ENCODE data around the gene ZNF236.
"Not testable (repeated sequence)": the region's sequence is repeated elsewhere in the genome, so short reads cannot be mapped to it uniquely, and the experiment has no call there.

GRCh38 chr18:76967299-76967698, 144.9 kb downstream of the ZNF236 start:
- TF ChIP-seq, protein P1, sequence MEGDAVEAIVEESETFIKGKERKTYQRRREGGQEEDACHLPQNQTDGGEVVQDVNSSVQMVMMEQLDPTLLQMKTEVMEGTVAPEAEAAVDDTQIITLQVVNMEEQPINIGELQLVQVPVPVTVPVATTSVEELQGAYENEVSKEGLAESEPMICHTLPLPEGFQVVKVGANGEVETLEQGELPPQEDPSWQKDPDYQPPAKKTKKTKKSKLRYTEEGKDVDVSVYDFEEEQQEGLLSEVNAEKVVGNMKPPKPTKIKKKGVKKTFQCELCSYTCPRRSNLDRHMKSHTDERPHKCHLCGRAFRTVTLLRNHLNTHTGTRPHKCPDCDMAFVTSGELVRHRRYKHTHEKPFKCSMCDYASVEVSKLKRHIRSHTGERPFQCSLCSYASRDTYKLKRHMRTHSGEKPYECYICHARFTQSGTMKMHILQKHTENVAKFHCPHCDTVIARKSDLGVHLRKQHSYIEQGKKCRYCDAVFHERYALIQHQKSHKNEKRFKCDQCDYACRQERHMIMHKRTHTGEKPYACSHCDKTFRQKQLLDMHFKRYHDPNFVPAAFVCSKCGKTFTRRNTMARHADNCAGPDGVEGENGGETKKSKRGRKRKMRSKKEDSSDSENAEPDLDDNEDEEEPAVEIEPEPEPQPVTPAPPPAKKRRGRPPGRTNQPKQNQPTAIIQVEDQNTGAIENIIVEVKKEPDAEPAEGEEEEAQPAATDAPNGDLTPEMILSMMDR (IDR thresholded peaks at IDR 0.05): not testable (repeated sequence)
- not testable (repeated sequence) for TF ChIP-seq POLR2A (IDR thresholded peaks at IDR 0.05)
